ENCODE data around the gene TBPL1. TPM values are rescaled to one million over a fixed set of nuclear protein-coding genes. Genes with fewer than 3 reads are reported as not detected.

Gene TBPL1
- total and polyA plus RNA-seq, 2 of the 8 experiments (the other 6 are each of a cell fraction or from before 2014, with no cell fraction given), result 32.5 to 67.0 TPM

DNA sequence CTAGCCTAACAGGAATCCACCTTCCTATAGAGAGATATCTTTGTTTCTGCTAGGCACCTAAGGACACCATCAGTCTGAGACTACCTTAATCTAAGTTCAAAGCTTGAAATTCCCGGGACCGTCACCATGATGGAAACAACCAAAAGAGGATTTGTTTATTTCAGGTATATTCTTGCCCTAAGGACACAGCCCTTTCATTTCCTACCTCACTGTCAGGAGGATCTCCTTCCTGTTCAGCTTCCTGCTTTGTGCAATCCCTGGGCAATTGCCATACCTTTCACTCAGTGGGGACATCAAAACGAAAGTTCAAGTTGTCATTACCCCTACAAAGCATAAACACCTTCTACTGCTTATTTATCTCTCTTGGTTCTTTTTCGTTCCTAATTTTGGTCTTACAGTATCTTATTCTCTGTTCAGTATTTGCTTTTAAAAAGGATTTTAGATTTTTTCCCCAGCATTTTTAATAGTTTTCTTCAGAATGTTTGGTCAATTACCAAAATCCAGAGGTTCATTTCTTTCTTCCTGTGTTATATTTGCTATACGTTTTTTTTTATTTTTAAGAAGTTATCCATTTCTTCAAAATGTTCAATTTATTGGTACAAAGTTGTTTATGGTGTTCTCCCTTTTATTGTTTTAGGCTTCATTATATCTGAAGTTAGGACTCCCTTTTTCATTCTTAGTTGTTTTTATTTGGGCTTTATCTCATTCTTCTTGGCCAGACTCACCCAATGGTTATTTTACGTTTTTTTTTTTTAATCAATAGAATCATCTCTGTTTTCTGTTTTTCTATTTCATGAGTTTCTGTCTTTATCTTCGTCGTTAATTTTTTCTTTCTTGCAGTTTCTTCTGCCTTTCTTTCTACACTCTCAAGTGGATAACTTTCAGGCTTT is 13.0 kb upstream of the TBPL1 start:
- Histone ChIP-seq H3K23ac (ENCODE audit: insufficient read length) (no peak overlapping the region), H3K18ac (ENCODE audit: extremely low read depth, low read length) (no peak overlapping the region)
- TF ChIP-seq, protein P1, sequence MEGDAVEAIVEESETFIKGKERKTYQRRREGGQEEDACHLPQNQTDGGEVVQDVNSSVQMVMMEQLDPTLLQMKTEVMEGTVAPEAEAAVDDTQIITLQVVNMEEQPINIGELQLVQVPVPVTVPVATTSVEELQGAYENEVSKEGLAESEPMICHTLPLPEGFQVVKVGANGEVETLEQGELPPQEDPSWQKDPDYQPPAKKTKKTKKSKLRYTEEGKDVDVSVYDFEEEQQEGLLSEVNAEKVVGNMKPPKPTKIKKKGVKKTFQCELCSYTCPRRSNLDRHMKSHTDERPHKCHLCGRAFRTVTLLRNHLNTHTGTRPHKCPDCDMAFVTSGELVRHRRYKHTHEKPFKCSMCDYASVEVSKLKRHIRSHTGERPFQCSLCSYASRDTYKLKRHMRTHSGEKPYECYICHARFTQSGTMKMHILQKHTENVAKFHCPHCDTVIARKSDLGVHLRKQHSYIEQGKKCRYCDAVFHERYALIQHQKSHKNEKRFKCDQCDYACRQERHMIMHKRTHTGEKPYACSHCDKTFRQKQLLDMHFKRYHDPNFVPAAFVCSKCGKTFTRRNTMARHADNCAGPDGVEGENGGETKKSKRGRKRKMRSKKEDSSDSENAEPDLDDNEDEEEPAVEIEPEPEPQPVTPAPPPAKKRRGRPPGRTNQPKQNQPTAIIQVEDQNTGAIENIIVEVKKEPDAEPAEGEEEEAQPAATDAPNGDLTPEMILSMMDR (IDR thresholded peaks at IDR 0.05; ENCODE audit: control extremely low read depth in 1 of 3, insufficient read depth in 1 of 3, low read depth in 1 of 3, low read length in 3 of 3), result no peak
- TF ChIP-seq NRF1 (IDR thresholded peaks at IDR 0.05; ENCODE audit: low read depth, low read length) (no peak), RBBP5 (IDR thresholded peaks at IDR 0.05; ENCODE audit: borderline replicate concordance, low read depth, low read length) (no peak), EZH2 (IDR thresholded peaks at IDR 0.05; ENCODE audit: low read depth, low read length, severe bottlenecking) (no peak), SUZ12 (IDR thresholded peaks at IDR 0.05; ENCODE audit: low read length) (no peak), SRF (IDR thresholded peaks at IDR 0.05; ENCODE audit: low read depth, low read length) (no peak)
- TF ChIP-seq, protein P2, sequence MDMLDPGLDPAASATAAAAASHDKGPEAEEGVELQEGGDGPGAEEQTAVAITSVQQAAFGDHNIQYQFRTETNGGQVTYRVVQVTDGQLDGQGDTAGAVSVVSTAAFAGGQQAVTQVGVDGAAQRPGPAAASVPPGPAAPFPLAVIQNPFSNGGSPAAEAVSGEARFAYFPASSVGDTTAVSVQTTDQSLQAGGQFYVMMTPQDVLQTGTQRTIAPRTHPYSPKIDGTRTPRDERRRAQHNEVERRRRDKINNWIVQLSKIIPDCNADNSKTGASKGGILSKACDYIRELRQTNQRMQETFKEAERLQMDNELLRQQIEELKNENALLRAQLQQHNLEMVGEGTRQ (IDR thresholded peaks at IDR 0.05; ENCODE audit: low read length), result no peak

More for the DNA sequence above, 13.0 kb upstream of the TBPL1 start:
- Histone ChIP-seq H3K9me3 (ENCODE audit: insufficient read depth in 2 of 2, low read depth in 1 of 2, low read length in 1 of 2) (no peaks in the 10 kb centered on the region), H2BK5ac (ENCODE audit: low read depth, low read length) (no peak overlapping the region), H2BK120ac (replicated peaks; ENCODE audit: low read depth, low read length) (no peak overlapping the region), H2AK5ac (ENCODE audit: low read depth, low read length) (no peak overlapping the region), H3K27me3 (replicated peaks in 1 of 4; ENCODE audit: control insufficient read depth in 3 of 4, extremely low read depth in 1 of 4, insufficient read depth in 3 of 4, low read length in 3 of 4) (no peaks in the 10 kb centered on the region), H3K9ac (replicated peaks in 1 of 4; ENCODE audit: extremely low read depth in 1 of 4, low read depth in 3 of 4, low read length in 3 of 4) (no peak overlapping the region), H3K56ac (replicated peaks; ENCODE audit: insufficient read length, low read depth, low read length) (no peak overlapping the region), H2BK15ac (ENCODE audit: low read length) (no peak overlapping the region), H3K4ac (replicated peaks; ENCODE audit: insufficient read length, low read depth, low read length) (peak overlapping the region; percentile 32), H4K8ac (ENCODE audit: extremely low read depth, insufficient read depth, low read length) (no peak overlapping the region), H2BK12ac (ENCODE audit: low read depth, low read length) (no peak overlapping the region), H3K36me3 (ENCODE audit: control insufficient read depth in 2 of 4, insufficient read depth in 4 of 4, low read length in 3 of 4) (no peaks in the 10 kb centered on the region), H4K91ac (replicated peaks; ENCODE audit: insufficient read length, low read length) (no peak overlapping the region), H3K79me1 (ENCODE audit: low read depth, low read length) (no peaks in the 10 kb centered on the region), H4K20me1 (replicated peaks in 1 of 2; ENCODE audit: control insufficient read depth in 1 of 2, insufficient read depth in 2 of 2, low read length in 2 of 2) (no peaks in the 10 kb centered on the region), H3K79me2 (ENCODE audit: control insufficient read depth in 1 of 2, insufficient read depth in 2 of 2, low read length in 2 of 2) (no peaks in the 10 kb centered on the region), H3K27ac (ENCODE audit: low read depth, low read length) (no peak overlapping the region), H3K4me1 (replicated peaks in 1 of 4; ENCODE audit: control insufficient read depth in 3 of 4, insufficient read depth in 4 of 4, low read length in 3 of 4) (no peaks in the 10 kb centered on the region), H3K4me2 (ENCODE audit: insufficient read depth in 1 of 2, low read depth in 2 of 2, low read length in 2 of 2) (no peak overlapping the region), H4K5ac (ENCODE audit: insufficient read length, low read depth, low read length) (no peak overlapping the region), H2AFZ (ENCODE audit: low read length) (0 out of 2 replicates have a peak overlapping the region, but pooled peaks have one; percentile 36), H2BK20ac (ENCODE audit: low read length) (no peak overlapping the region), H3K23me2 (ENCODE audit: low read depth, low read length) (no peaks in the 10 kb centered on the region), H3K4me3 (ENCODE audit: extremely low read depth in 1 of 4, insufficient read depth in 2 of 4, low read depth in 3 of 4, low read length in 4 of 4) (no peak overlapping the region), H3K14ac (ENCODE audit: insufficient read length) (no peak overlapping the region)
- DNase-seq (ENCODE audit: low read depth in 1 of 2, low spot score in 2 of 2) (no peak), FAIRE-seq (peak; percentile 36)
- POLR2A ChIA-PET (ENCODE audit: partially characterized antibody), result no interaction called here
- 84% methylated on average over 8 of the region's 8 CpGs; no CpG with 5 or more reads in 1 of the 2 experiments for WGBS, 2 experiments (ENCODE audit: extremely low coverage in 1 of 2, insufficient coverage in 1 of 2, insufficient read length in 1 of 2, insufficient replicate concordance in 2 of 2, low coverage in 1 of 2, low lambda C conversion rate in 2 of 2, missing lambda C conversion rate in 1 of 2)
- CTCF ChIA-PET (ENCODE audit: partially characterized antibody), result interaction anchor here (0.6 to 2.2 kb wide), 5 partner anchors 16 to 184 kb away, joined by 3 to 11 read pairs (median 5); no protein-coding TSS in a partner anchor
